CD4-positive, alpha-beta T cell treated with Interleukin-15 for 4 hours (primary cell): ENCODE results near the gene LYG2.
"Not testable (repeated sequence)": the region's sequence is repeated elsewhere in the genome, so short reads cannot be mapped to it uniquely, and the experiment has no call there.

ENCODE experiments used
- DNase-seq: peaks from one replicate; pipeline ENCODE4 v3.0.0-alpha.2; 2020; ENCODE audit warnings: low spot score

Gene LYG2

DNA sequence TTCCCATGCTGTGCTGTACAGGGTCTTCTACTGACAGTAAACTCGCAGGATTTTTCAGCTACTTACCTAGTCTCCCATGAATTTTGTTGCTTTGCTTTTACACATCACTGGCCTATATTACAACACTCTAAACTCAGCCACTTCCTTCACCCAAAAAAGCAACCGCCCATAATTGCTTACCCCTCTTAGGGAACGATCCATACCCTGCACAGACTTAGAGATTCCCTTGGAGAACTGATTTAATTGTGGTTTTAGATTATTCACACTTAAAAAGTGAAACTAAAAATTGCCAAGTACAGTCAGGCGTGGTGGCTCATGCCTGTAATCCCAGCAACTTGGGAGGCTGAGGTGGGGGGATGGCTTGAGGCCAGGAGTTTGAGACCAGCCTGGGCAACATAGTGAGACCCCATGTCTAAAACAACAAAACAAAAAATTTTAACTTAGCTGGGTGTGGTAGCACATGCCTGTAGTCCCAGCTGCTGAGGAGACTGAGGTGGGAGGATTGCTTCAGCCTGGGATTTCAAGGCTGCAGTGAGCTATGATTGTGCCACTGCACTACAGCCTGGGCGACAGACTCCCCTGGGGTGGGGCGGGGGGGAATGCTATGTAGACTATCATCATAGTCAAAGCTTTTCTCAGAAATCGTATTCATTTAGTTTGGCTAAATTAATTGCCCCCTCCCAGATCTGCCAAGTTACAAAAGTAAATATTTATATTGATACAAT lies 55.2 kb downstream of the LYG2 start:
- no peak for DNase-seq

DNA sequence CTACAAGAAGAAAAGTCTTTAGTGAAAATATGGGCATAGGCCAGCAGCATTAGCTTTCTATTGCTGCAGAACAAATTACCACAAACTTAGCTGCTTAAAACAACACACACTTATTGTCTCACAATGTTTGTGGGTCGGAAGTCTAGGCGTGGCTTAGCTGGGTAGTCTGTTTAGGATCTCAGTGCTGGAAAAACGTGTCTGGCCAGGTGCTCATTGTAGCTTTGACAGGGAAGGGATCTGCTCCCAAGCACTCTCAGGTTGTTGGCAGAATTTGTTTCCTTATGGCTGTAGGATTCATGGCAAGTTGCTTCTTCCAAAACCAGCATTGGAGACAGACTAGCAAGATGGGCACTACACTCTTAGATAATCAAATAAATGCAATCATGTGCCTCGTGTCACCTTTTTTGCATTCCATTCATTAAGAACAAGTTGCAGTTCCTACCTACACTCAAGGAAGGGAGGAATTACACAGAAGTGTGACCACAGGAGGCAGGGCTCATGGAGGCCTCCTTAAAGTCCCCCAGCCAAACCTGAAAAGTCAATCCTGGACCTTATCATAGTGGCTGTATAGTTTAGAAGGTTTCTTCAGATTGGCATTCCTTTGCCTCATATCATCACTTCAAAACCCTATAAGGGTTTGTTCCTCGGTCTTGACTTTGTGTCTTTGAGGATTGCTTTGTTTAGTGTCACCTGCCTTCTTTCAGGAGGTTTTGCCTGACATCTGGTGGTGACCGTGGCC lies 57.2 kb downstream of the LYG2 start:
- no peak for DNase-seq

DNA sequence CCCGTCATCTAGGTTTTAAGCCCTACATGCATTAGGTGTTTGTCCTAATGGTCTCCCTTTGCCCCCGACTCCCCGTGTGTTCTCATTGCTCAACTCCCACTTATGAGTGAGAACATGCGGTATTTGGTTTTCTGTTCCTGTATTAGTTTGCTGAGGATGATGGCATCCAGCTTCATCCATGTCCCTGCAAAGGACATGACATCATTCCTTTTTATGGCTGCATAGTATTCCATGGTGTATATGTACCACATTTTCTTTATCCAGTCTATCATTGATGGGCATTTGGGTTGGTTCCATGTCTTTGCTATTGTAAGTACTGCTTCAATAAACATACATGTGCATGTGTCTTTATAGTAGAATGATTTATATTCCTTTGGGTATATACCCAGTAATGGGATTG lies 63.1 kb downstream of the LYG2 start:
- DNase-seq = not testable (repeated sequence)
